PFSK-1 (cell line): Measurements from ENCODE around the gene HSPA12A.

Experiments
- POLR2AphosphoS5 ChIP-seq: IDR thresholded peaks from 2 replicates; pipeline ENCODE4 v1.6.1; 2012; ENCODE audit warnings: low read depth, mild to moderate bottlenecking, control low read depth, low read length, moderate library complexity
- REST ChIP-seq, 2 experiments: IDR thresholded peaks; 2 replicates each; pipeline versions ENCODE4 v1.6.1 to v1.8.0; 2011 to 2012; ENCODE audit warnings: low read depth in 2 of 2, low read length in 2 of 2, control low read depth in 1 of 2, inconsistent platforms in 1 of 2, mild to moderate bottlenecking in 1 of 2, moderate library complexity in 1 of 2; ENCODE audit not compliant: insufficient read depth in 1 of 2
- SIN3A ChIP-seq: IDR thresholded peaks from 2 replicates; pipeline ENCODE4 v1.6.1; 2012; ENCODE audit warnings: mild to moderate bottlenecking, low read length, moderate library complexity, borderline replicate concordance; ENCODE audit not compliant: insufficient read depth
- TAF1 ChIP-seq: IDR thresholded peaks from 2 replicates; pipeline ENCODE4 v1.6.1; 2012; ENCODE audit warnings: low read length, control low read depth, borderline replicate concordance; ENCODE audit not compliant: insufficient read depth

- TF ChIP-seq POLR2AphosphoS5 (no peak), TAF1 (no peak), SIN3A (no peak), REST (IDR thresholded peaks at IDR 0.05; ENCODE audit: insufficient read depth in 1 of 2, low read depth in 2 of 2, low read length in 2 of 2) (no peak)
Measured at GRCh38 chr10:116769791-116770190, 27.4 kb upstream of the HSPA12A start.
